Calu3 (cell line): ENCODE results near the gene RUFY1. TPM values are rescaled to one million over a fixed set of nuclear protein-coding genes. Genes with fewer than 3 reads are reported as not detected.

ENCODE experiments used
- BruUV-seq: library from RNA; stranded (reverse); fragments of 400-500 nt; replicated peaks from 2 replicates; lab custom pipeline; 2021; lab: Mats Ljungman, UMichigan
- CTCF ChIA-PET: fragments of 300-600 bp; sonication (Branson Sonifier 250); formaldehyde crosslinking; loops from one replicate; lab custom pipeline; 2022; ENCODE audit warnings: antibody characterized with exemption; lab: Charles Lee
- DNase-seq: peaks from one replicate; pipeline ENCODE4 v3.0.0; 2022
- H3K27ac Mint-ChIP-seq: one replicate; pipeline ENCODE4 v1.8.0; 2022; ENCODE audit warnings: mixed read lengths; ENCODE audit not compliant: unreplicated experiment
- H3K27me3 Mint-ChIP-seq: one replicate; pipeline ENCODE4 v1.8.0; 2022; ENCODE audit warnings: mixed read lengths; ENCODE audit not compliant: unreplicated experiment
- H3K36me3 Mint-ChIP-seq: one replicate; pipeline ENCODE4 v1.8.0; 2022; ENCODE audit warnings: mild to moderate bottlenecking, moderate library complexity, mixed read lengths; ENCODE audit not compliant: insufficient read depth, unreplicated experiment
- H3K4me1 Mint-ChIP-seq: one replicate; pipeline ENCODE4 v1.8.0; 2022; ENCODE audit warnings: mild to moderate bottlenecking, low read depth, mixed read lengths; ENCODE audit not compliant: unreplicated experiment
- H3K4me3 Mint-ChIP-seq: one replicate; pipeline ENCODE4 v1.8.0; 2022; ENCODE audit warnings: mild to moderate bottlenecking, low read depth, moderate library complexity, mixed read lengths; ENCODE audit not compliant: unreplicated experiment
- H3K9me3 Mint-ChIP-seq: one replicate; pipeline ENCODE4 v1.8.0; 2022; ENCODE audit warnings: low read depth, mixed read lengths; ENCODE audit not compliant: unreplicated experiment
- CTCF ChIP-seq: fragments of 200-600 bp; IDR thresholded peaks from one replicate; pipeline ENCODE4 v1.8.0; 2022; ENCODE audit warnings: antibody characterized with exemption; ENCODE audit not compliant: unreplicated experiment
- intact Hi-C: fragments of 100-400 bp; cut with micrococcal nuclease; formaldehyde crosslinking; loops from one replicate; pipeline ENCODE4 v1.10.0; 2022; ENCODE audit not compliant: unreplicated experiment
- total RNA-seq: library from RNA; stranded (reverse); gene quantifications from 2 replicates; pipeline ENCODE4 v1.2.3, GENCODE V29; 2022

RUFY1 gene
- total RNA-seq, 1 experiment from 2014 or later: 41.5 TPM

- peaks cover 62% of the 10 kb centered on the region for H3K4me1 Mint-ChIP-seq
- intact Hi-C loops: loop anchor here (5.0 kb wide), 1 partner anchor 181 kb away; no protein-coding TSS in a partner anchor
These were observed 70.5 kb downstream of the RUFY1 start for GRCh38 chr5:179620703-179621350.

GRCh38 chr5:179621551-179622214 is 71.3 kb downstream of the RUFY1 start:
- no peak for TF ChIP-seq CTCF
- peaks cover 81% of the 10 kb centered on the region for H3K36me3 Mint-ChIP-seq
- peak overlapping the region; percentile 100 for H3K27ac Mint-ChIP-seq
- peaks cover 55% of the 10 kb centered on the region for H3K4me1 Mint-ChIP-seq
- intact Hi-C loops: loop anchor here (2.0 to 5.0 kb wide), 2 partner anchors 77 to 181 kb away; partner anchors contain the start of gene CANX
- no peaks in the 10 kb centered on the region for H3K9me3 Mint-ChIP-seq
- TSS peak; percentile 39 for BruUV-seq
- peaks cover 7% of the 10 kb centered on the region for H3K27me3 Mint-ChIP-seq
- CTCF ChIA-PET: no interaction called here
- DNase-seq: no peak
- peak overlapping the region; percentile 96 for H3K4me3 Mint-ChIP-seq

More at GRCh38 chr5:179620703-179621350, 70.5 kb downstream of the RUFY1 start:
- Mint-ChIP-seq H3K36me3 (peaks cover 90% of the 10 kb centered on the region), H3K27me3 (peaks cover 7% of the 10 kb centered on the region), H3K4me3 (peak overlapping the region; percentile 96), H3K9me3 (no peaks in the 10 kb centered on the region), H3K27ac (peak overlapping the region; percentile 100)
- BruUV-seq: no TSS peak
- no peak for DNase-seq
- no peak for TF ChIP-seq CTCF
- CTCF ChIA-PET: no interaction called here

GRCh38 chr5:179623003-179623905 is 72.9 kb downstream of the RUFY1 start, which contains the start of gene HNRNPH1:
Gene HNRNPH1, minus strand, starts transcription at chr5:179623671. Its CDS starts 538 bp downstream, at chr5:179623133.
- H3K4me3 Mint-ChIP-seq: peak within 1 kb of the TSS; percentile 96
- H3K9me3 Mint-ChIP-seq: no peaks in the 10 kb centered on the region
- no peak for TF ChIP-seq CTCF
- no TSS peak for BruUV-seq
- DNase-seq: peak; percentile 99
- peaks cover 7% of the 10 kb centered on the region for H3K27me3 Mint-ChIP-seq
- intact Hi-C loops: loop anchor here (1.0 to 5.0 kb wide), 3 partner anchors 72 to 179 kb away; partner anchors contain the start of gene CANX
- CTCF ChIA-PET: interaction anchor here (1.2 to 1.4 kb wide), 2 partner anchors 10 to 109 kb away, joined by 3 read pairs; no protein-coding TSS in a partner anchor
- peaks cover 66% of the 10 kb centered on the region for H3K36me3 Mint-ChIP-seq
- peaks cover 40% of the 10 kb centered on the region for H3K4me1 Mint-ChIP-seq
- peak within 1 kb of the TSS; percentile 100 for H3K27ac Mint-ChIP-seq
